HEK293 (cell line): Measurements from ENCODE around the gene TBPL1.

Experiments
- CTCF ChIA-PET: fragments of 350-600 bp; formaldehyde crosslinking; extraction: SDS; loops from one replicate; lab custom pipeline; 2021; ENCODE audit warnings: antibody characterized with exemption; lab: Yijun Ruan, JAX
- POLR2A ChIA-PET: fragments of 300-600 bp; formaldehyde crosslinking; extraction: SDS; loops from one replicate; lab custom pipeline; 2020; ENCODE audit warnings: antibody characterized with exemption, inconsistent platforms; lab: Yijun Ruan, JAX
- H3K27ac ChIP-seq: fragments of 200-500 bp; sonication (Bioruptor generic); 2 replicates; pipeline ENCODE4 v1.5.1; 2014; ENCODE audit warnings: low read depth, low read length, control low read depth, inconsistent platforms; ENCODE audit errors: extremely low read depth
- H3K36me3 ChIP-seq, 2 experiments: fragments of 200-500 bp in 1 of 2; sonication (Bioruptor generic) in 1 of 2; 1 replicate in 1 of 2; 2 replicates in 1 of 2; pipeline ENCODE4 v1.5.1; 2014 to 2017; ENCODE audit warnings: inconsistent platforms in 2 of 2, low read length in 2 of 2; ENCODE audit not compliant: control insufficient read depth in 2 of 2, insufficient read depth in 1 of 2
- H3K4me1 ChIP-seq: fragments of 200-500 bp; sonication (Bioruptor generic); 2 replicates; pipeline ENCODE4 v1.5.1; 2014; ENCODE audit warnings: mild to moderate bottlenecking, low read length, inconsistent platforms; ENCODE audit not compliant: control insufficient read depth, insufficient read depth
- H3K4me3 ChIP-seq: 2 replicates; pipeline ENCODE4 v1.5.1; 2011; ENCODE audit warnings: low read depth, mild to moderate bottlenecking, control low read depth, low read length, moderate library complexity
- H3K9me3 ChIP-seq: fragments of 200-500 bp; sonication (Bioruptor generic); 2 replicates; pipeline ENCODE4 v1.5.1; 2014; ENCODE audit warnings: low read depth, low read length, inconsistent platforms; ENCODE audit not compliant: control insufficient read depth, insufficient read depth
- IKZF3 ChIP-seq: fragments of 450-650 bp; IDR thresholded peaks from 2 replicates; pipeline ENCODE4 v1.5.0; 2018; ENCODE audit warnings: missing biosample characterization, mild to moderate bottlenecking, missing genetic modification characterization, moderate library complexity
- KLF8 ChIP-seq: fragments of 450-650 bp; formaldehyde crosslinking; IDR thresholded peaks from 2 replicates; pipeline ENCODE4 v1.5.1; 2016; ENCODE audit warnings: missing biosample characterization, missing genetic modification characterization
- PRDM1 ChIP-seq: fragments of 450-650 bp; formaldehyde crosslinking; IDR thresholded peaks from 2 replicates; pipeline ENCODE4; 2016; ENCODE audit warnings: missing biosample characterization, missing genetic modification characterization
- SCRT2 ChIP-seq: fragments of 450-650 bp; formaldehyde crosslinking; IDR thresholded peaks from 2 replicates; pipeline ENCODE4 v1.5.1; 2016; ENCODE audit warnings: missing biosample characterization, missing genetic modification characterization
- ZBTB20 ChIP-seq: fragments of 450-650 bp; formaldehyde crosslinking; IDR thresholded peaks from 2 replicates; pipeline ENCODE4 v1.5.1; 2016; ENCODE audit warnings: missing biosample characterization, missing genetic modification characterization
- ZFP41 ChIP-seq: fragments of 450-650 bp; formaldehyde crosslinking; IDR thresholded peaks from 2 replicates; pipeline ENCODE4 v1.5.1; 2016; ENCODE audit warnings: missing biosample characterization, missing genetic modification characterization, borderline replicate concordance
- ZNF146 ChIP-seq: fragments of 450-650 bp; formaldehyde crosslinking; IDR thresholded peaks from 2 replicates; pipeline ENCODE4 v1.5.1; 2016; ENCODE audit warnings: missing biosample characterization, missing genetic modification characterization
- ZNF16 ChIP-seq: fragments of 450-650 bp; formaldehyde crosslinking; IDR thresholded peaks from 2 replicates; pipeline ENCODE4 v1.5.1; 2016; ENCODE audit warnings: low read depth, missing biosample characterization, missing genetic modification characterization
- ZNF548 ChIP-seq: fragments of 450-650 bp; formaldehyde crosslinking; IDR thresholded peaks from 2 replicates; pipeline ENCODE4 v1.5.1; 2016; ENCODE audit warnings: missing biosample characterization, missing genetic modification characterization
- ZNF560 ChIP-seq: fragments of 450-650 bp; formaldehyde crosslinking; IDR thresholded peaks from 2 replicates; pipeline ENCODE4 v1.5.1; 2017; ENCODE audit warnings: missing biosample characterization, missing genetic modification characterization, borderline replicate concordance
- ZNF621 ChIP-seq: fragments of 450-650 bp; formaldehyde crosslinking; IDR thresholded peaks from 2 replicates; pipeline ENCODE4 v1.5.1; 2017; ENCODE audit warnings: missing biosample characterization, missing genetic modification characterization
- ZNF707 ChIP-seq: fragments of 450-650 bp; formaldehyde crosslinking; IDR thresholded peaks from 2 replicates; pipeline ENCODE4 v1.5.1; 2016; ENCODE audit warnings: missing biosample characterization, missing genetic modification characterization
- ZNF777 ChIP-seq: fragments of 450-650 bp; formaldehyde crosslinking; IDR thresholded peaks from 2 replicates; pipeline ENCODE4 v1.5.1; 2017; ENCODE audit warnings: missing biosample characterization, missing genetic modification characterization, borderline replicate concordance
- ZNF785 ChIP-seq: fragments of 450-650 bp; formaldehyde crosslinking; IDR thresholded peaks from 2 replicates; pipeline ENCODE4 v1.5.1; 2016; ENCODE audit warnings: missing biosample characterization, missing genetic modification characterization
- ZXDB ChIP-seq: fragments of 450-650 bp; formaldehyde crosslinking; IDR thresholded peaks from 2 replicates; pipeline ENCODE4 v1.5.1; 2016; ENCODE audit warnings: missing biosample characterization, missing genetic modification characterization
- TF ChIP-seq, protein P1 (sequence below): fragments of 450-650 bp; formaldehyde crosslinking; IDR thresholded peaks from 2 replicates; pipeline ENCODE4 v1.5.1; 2017; ENCODE audit warnings: missing biosample characterization, missing genetic modification characterization
- TF ChIP-seq, protein P2 (sequence below): fragments of 450-650 bp; formaldehyde crosslinking; IDR thresholded peaks from 2 replicates; pipeline ENCODE4 v1.5.1; 2016; ENCODE audit warnings: missing biosample characterization, missing genetic modification characterization
- TF ChIP-seq, protein P3 (sequence below): fragments of 450-650 bp; formaldehyde crosslinking; IDR thresholded peaks from 2 replicates; pipeline ENCODE4 v1.5.1; 2016; ENCODE audit warnings: missing biosample characterization, missing genetic modification characterization
- TF ChIP-seq, protein P4 (sequence below): fragments of 450-650 bp; formaldehyde crosslinking; IDR thresholded peaks from 2 replicates; pipeline ENCODE4; 2016; ENCODE audit warnings: missing biosample characterization, missing genetic modification characterization
- TF ChIP-seq, protein P5 (sequence below): fragments of 450-650 bp; formaldehyde crosslinking; conservative IDR thresholded peaks from 2 replicates; pipeline ENCODE4 v1.5.1; 2016; ENCODE audit warnings: low read depth, missing biosample characterization, missing genetic modification characterization

TBPL1 gene

DNA sequence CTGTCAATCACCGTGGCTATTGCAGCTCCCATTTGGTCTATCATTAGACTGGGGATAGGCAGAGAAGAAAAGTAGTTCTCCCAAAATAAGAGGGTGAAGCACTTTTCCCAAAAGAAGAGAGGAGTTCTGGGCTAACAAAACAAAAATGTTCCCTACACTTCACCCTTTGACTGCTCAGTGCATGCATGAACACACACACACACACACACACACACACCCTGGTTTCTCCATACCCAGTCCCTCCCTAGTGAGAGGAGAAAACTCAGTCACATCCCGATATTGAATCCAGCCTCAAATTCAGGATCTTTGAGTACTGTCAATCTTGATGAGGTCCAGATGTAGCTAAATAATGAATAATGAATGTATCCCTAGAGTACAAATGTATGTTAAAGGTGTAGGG, 4.6 kb upstream of the TBPL1 start:
- no peaks in the 10 kb centered on the region for H3K4me1 ChIP-seq
- CTCF ChIA-PET = interaction anchor here (0.6 to 6.4 kb wide), 4 partner anchors 25 to 148 kb away, joined by 4 to 55 read pairs (median 4); no protein-coding TSS in a partner anchor
- H3K36me3 ChIP-seq = no peaks in the 10 kb centered on the region
- H3K27ac ChIP-seq = no peak overlapping the region
- POLR2A ChIA-PET = interaction anchor here (0.6 kb wide), 1 partner anchor 14 kb away, joined by 8 read pairs; no protein-coding TSS in a partner anchor
- no peak overlapping the region for H3K4me3 ChIP-seq
- TF ChIP-seq ZFP41 (no peak), ZNF707 (tag by site-specific recombination) (no peak), ZNF548 (tag by site-specific recombination) (no peak)
- TF ChIP-seq, protein P1, sequence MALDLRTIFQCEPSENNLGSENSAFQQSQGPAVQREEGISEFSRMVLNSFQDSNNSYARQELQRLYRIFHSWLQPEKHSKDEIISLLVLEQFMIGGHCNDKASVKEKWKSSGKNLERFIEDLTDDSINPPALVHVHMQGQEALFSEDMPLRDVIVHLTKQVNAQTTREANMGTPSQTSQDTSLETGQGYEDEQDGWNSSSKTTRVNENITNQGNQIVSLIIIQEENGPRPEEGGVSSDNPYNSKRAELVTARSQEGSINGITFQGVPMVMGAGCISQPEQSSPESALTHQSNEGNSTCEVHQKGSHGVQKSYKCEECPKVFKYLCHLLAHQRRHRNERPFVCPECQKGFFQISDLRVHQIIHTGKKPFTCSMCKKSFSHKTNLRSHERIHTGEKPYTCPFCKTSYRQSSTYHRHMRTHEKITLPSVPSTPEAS (tag by site-specific recombination) = no peak
- no peaks in the 10 kb centered on the region for H3K9me3 ChIP-seq

DNA sequence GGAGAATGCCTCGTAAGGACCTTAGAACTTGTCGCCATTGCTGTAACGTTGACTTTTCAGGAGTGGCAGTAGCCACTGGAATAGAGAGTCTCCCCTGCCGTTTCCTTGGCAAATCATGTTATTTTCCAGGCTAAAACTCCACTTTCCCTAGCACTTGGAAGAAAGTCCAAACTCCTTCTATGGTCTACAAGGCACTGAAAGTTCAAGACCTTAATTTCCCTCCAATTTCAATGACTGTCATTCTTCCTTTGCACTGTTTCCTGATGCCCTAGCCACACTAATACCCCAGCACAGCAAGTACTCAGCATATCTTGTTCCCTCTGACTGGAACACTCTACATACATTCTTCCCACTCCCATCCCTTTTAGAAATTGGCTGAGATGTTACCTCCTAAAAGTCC, 1.8 kb upstream of the TBPL1 start:
- POLR2A ChIA-PET = no interaction called here
- H3K36me3 ChIP-seq = no peaks in the 10 kb centered on the region
- TF ChIP-seq ZNF560 (tag by site-specific recombination) = no peak
- TF ChIP-seq, protein P2, sequence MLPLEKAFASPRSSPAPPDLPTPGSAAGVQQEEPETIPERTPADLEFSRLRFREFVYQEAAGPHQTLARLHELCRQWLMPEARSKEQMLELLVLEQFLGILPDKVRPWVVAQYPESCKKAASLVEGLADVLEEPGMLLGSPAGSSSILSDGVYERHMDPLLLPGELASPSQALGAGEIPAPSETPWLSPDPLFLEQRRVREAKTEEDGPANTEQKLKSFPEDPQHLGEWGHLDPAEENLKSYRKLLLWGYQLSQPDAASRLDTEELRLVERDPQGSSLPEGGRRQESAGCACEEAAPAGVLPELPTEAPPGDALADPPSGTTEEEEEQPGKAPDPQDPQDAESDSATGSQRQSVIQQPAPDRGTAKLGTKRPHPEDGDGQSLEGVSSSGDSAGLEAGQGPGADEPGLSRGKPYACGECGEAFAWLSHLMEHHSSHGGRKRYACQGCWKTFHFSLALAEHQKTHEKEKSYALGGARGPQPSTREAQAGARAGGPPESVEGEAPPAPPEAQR (tag by site-specific recombination) = no peak
- TF ChIP-seq SCRT2 (tag by site-specific recombination) = no peak
- TF ChIP-seq PRDM1 = peak; percentile 91
- H3K4me1 ChIP-seq = peaks cover 9% of the 10 kb centered on the region
- H3K27ac ChIP-seq = no peak overlapping the region
- no peak overlapping the region for H3K4me3 ChIP-seq
- CTCF ChIA-PET = interaction anchor here (0.9 to 6.4 kb wide), 4 partner anchors 22 to 146 kb away, joined by 5 to 55 read pairs (median 12); no protein-coding TSS in a partner anchor
- no peaks in the 10 kb centered on the region for H3K9me3 ChIP-seq

DNA sequence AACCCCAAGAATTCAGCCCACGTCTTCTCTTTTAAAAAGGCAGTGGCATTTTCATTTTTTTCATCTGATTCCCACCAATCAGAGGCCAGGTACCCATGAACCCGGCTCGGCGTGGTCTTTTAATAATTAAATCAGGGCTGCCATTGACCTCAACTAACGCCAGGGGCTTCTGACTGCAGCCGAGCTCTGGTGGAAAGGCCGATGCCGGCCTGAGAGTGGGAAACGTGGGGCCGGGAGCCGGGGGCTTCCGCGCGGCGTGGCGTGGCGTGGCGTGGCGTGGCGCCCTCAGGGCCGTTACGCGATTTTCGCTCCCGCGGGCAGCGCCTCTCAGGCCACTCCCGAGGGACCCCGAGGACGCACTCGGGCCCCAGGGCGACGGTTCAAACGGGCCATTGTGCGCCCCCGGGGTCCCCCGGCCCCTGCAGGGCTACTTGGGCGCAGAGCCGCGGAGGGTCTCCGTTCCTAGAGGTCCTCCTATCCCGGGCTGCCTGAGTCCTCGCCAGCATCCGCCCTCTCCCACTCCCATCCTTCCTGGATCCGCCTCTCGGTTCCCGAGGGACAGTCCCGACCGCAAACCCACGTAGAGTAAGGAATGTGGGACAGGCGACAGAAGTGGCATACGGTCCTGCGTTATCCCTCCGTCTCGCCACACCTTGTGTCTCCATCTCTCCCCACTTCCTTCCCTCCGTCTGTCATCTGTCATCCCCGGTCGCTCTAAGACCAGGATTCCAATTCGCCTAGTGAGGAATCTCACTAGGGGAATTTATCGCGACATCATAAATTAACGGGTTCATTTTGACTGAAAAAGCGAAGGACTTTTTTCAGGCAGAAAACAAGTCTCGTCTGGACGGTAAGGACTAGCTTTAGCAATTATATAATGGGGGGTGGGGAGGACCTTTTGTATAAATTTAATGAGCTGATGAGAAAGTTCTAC, 876 bp upstream of the TBPL1 start:
- Histone ChIP-seq H3K4me3 (peak overlapping the region; percentile 98), H3K4me1 (peaks cover 17% of the 10 kb centered on the region), H3K36me3 (no peaks in the 10 kb centered on the region), H3K9me3 (no peaks in the 10 kb centered on the region), H3K27ac (peak overlapping the region; percentile 70; the same call in 1 of the 2 replicates)
- POLR2A ChIA-PET = interaction anchor here (0.6 to 3.8 kb wide), 10 partner anchors 8 to 739 kb away, joined by 3 to 17 read pairs (median 4); partner anchors contain the start of gene SLC2A12
- CTCF ChIA-PET = interaction anchor here (0.6 to 6.4 kb wide), 11 partner anchors 21 to 177 kb away, joined by 3 to 55 read pairs (median 5); no protein-coding TSS in a partner anchor
- TF ChIP-seq ZNF16 (tag by site-specific recombination) = no peak
- TF ChIP-seq ZNF621 (tag by site-specific recombination) = no peak
- TF ChIP-seq IKZF3 (tag by site-specific recombination) = peak; percentile 95
- TF ChIP-seq ZBTB20 (tag by site-specific recombination) = peak; percentile 88
- TF ChIP-seq, protein P3, sequence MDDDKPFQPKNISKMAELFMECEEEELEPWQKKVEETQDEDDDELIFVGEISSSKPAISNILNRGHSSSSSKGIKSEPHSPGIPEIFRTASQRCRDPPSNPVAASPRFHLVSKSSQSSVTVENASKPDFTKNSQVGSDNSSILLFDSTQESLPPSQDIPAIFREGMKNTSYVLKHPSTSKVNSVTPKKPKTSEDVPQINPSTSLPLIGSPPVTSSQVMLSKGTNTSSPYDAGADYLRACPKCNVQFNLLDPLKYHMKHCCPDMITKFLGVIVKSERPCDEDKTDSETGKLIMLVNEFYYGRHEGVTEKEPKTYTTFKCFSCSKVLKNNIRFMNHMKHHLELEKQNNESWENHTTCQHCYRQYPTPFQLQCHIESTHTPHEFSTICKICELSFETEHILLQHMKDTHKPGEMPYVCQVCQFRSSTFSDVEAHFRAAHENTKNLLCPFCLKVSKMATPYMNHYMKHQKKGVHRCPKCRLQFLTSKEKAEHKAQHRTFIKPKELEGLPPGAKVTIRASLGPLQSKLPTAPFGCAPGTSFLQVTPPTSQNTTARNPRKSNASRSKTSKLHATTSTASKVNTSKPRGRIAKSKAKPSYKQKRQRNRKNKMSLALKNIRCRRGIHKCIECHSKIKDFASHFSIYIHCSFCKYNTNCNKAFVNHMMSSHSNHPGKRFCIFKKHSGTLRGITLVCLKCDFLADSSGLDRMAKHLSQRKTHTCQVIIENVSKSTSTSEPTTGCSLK (tag by site-specific recombination) = no peak
- peak; percentile 70; the same call in 1 of the 2 replicates for TF ChIP-seq KLF8
- peak; percentile 65; the same call in 1 of the 2 replicates for TF ChIP-seq ZNF777 (tag by site-specific recombination)
- TF ChIP-seq ZNF785 (tag by site-specific recombination) = peak; percentile 80
- peak; percentile 99 for TF ChIP-seq ZXDB
- 0 out of 2 replicates have a peak, but pooled peaks have one; percentile 16 for TF ChIP-seq ZNF146 (tag by site-specific recombination)
- TF ChIP-seq, protein P4, sequence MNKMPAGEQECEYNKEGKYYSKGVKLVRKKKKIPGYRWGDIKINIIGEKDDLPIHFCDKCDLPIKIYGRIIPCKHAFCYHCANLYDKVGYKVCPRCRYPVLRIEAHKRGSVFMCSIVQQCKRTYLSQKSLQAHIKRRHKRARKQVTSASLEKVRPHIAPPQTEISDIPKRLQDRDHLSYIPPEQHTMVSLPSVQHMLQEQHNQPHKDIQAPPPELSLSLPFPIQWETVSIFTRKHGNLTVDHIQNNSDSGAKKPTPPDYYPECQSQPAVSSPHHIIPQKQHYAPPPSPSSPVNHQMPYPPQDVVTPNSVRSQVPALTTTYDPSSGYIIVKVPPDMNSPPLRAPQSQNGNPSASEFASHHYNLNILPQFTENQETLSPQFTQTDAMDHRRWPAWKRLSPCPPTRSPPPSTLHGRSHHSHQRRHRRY (tag by site-specific recombination) = no peak
- TF ChIP-seq, protein P5, sequence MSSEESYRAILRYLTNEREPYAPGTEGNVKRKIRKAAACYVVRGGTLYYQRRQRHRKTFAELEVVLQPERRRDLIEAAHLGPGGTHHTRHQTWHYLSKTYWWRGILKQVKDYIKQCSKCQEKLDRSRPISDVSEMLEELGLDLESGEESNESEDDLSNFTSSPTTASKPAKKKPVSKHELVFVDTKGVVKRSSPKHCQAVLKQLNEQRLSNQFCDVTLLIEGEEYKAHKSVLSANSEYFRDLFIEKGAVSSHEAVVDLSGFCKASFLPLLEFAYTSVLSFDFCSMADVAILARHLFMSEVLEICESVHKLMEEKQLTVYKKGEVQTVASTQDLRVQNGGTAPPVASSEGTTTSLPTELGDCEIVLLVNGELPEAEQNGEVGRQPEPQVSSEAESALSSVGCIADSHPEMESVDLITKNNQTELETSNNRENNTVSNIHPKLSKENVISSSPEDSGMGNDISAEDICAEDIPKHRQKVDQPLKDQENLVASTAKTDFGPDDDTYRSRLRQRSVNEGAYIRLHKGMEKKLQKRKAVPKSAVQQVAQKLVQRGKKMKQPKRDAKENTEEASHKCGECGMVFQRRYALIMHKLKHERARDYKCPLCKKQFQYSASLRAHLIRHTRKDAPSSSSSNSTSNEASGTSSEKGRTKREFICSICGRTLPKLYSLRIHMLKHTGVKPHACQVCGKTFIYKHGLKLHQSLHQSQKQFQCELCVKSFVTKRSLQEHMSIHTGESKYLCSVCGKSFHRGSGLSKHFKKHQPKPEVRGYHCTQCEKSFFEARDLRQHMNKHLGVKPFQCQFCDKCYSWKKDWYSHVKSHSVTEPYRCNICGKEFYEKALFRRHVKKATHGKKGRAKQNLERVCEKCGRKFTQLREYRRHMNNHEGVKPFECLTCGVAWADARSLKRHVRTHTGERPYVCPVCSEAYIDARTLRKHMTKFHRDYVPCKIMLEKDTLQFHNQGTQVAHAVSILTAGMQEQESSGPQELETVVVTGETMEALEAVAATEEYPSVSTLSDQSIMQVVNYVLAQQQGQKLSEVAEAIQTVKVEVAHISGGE = no peak
